HepG2 (cell line): Measurements from ENCODE around the gene CASP5. TPM values are rescaled to one million over a fixed set of nuclear protein-coding genes. Genes with fewer than 3 reads are reported as not detected.

Experiments used
- GLI4 ChIP-seq: sonication (generic); formaldehyde crosslinking; IDR thresholded peaks from 2 replicates; pipeline ENCODE4 v1.5.1; 2020; ENCODE audit warnings: missing genetic modification reagents, mild to moderate bottlenecking, moderate library complexity, borderline replicate concordance
- HES4 ChIP-seq: sonication (generic); formaldehyde crosslinking; IDR thresholded peaks from 2 replicates; pipeline ENCODE4 v1.9.0; 2021; ENCODE audit warnings: mild to moderate bottlenecking, missing genetic modification reagents, borderline replicate concordance
- MYC ChIP-seq: sonication (generic); formaldehyde crosslinking; IDR thresholded peaks from 2 replicates; pipeline ENCODE4 v1.9.0; 2021; ENCODE audit warnings: missing genetic modification reagents, borderline replicate concordance
- NR3C1 ChIP-seq: sonication (generic); formaldehyde crosslinking; IDR thresholded peaks from 2 replicates; pipeline ENCODE4 v1.4.0; 2020; ENCODE audit warnings: missing genetic modification reagents
- RXRB ChIP-seq: IDR thresholded peaks from 2 replicates; pipeline ENCODE4 v1.6.1; 2016; ENCODE audit warnings: borderline replicate concordance, missing genetic modification reagents, missing compliant biosample characterization
- WIZ ChIP-seq: sonication (generic); formaldehyde crosslinking; IDR thresholded peaks from 2 replicates; pipeline ENCODE4 v1.5.1; 2020; ENCODE audit warnings: mild to moderate bottlenecking, missing genetic modification reagents
- ZNF121 ChIP-seq: sonication (generic); formaldehyde crosslinking; IDR thresholded peaks from 2 replicates; pipeline ENCODE4 v1.5.0; 2020; ENCODE audit warnings: mild to moderate bottlenecking, missing genetic modification reagents
- ZNF292 ChIP-seq: sonication (generic); formaldehyde crosslinking; IDR thresholded peaks from 2 replicates; pipeline ENCODE4 v1.8.1; 2022; ENCODE audit warnings: mild to moderate bottlenecking, low read depth, missing genetic modification reagents, borderline replicate concordance
- ZNF430 ChIP-seq: sonication (generic); formaldehyde crosslinking; IDR thresholded peaks from 2 replicates; pipeline ENCODE4 v1.9.0; 2021; ENCODE audit warnings: mild to moderate bottlenecking, missing genetic modification reagents
- ZNF563 ChIP-seq: sonication (generic); formaldehyde crosslinking; IDR thresholded peaks from 2 replicates; pipeline ENCODE4 v1.8.0; 2022; ENCODE audit warnings: mild to moderate bottlenecking, moderate library complexity, missing genetic modification reagents
- polyA plus RNA-seq, 8 experiments: library from polyadenylated mRNA; depleted of rRNA in 3 of 8; stranded (reverse) in 7 of 8; unstranded in 1 of 8; fragments of >200 nt; fragmentation: Illumina TruSeq in 4 of 8; extraction: Trizol in 4 of 8; gene quantifications; 2 replicates each; pipeline versions ENCODE4 v1.2.1 to v1.2.3, GENCODE V29; 2011 to 2016; ENCODE audit warnings: low read depth in 4 of 8, missing spikeins in 1 of 8, mixed read lengths in 1 of 8; ENCODE audit not compliant: insufficient read depth in 1 of 8
- total RNA-seq, 5 experiments: library from RNA; depleted of rRNA; stranded (reverse); fragments of >200 nt; fragmentation: Illumina TruSeq; extraction: Trizol; gene quantifications; 2 replicates each; pipeline ENCODE4 v1.2.3, GENCODE V29; 2016; ENCODE audit warnings: low read depth in 1 of 5
- TF ChIP-seq, protein P1 (sequence below): sonication (generic); formaldehyde crosslinking; conservative IDR thresholded peaks from 2 replicates; pipeline ENCODE4 v1.4.0; 2020; ENCODE audit warnings: missing genetic modification reagents
- TF ChIP-seq, protein P2 (sequence below): sonication (generic); formaldehyde crosslinking; IDR thresholded peaks from 2 replicates; pipeline ENCODE4 v1.4.0; 2020; ENCODE audit warnings: mild to moderate bottlenecking, missing genetic modification reagents
- TF ChIP-seq, protein P3 (sequence below): sonication (generic); formaldehyde crosslinking; IDR thresholded peaks from 2 replicates; pipeline ENCODE4 v1.9.0; 2021; ENCODE audit warnings: missing genetic modification reagents, borderline replicate concordance
- TF ChIP-seq, protein P4 (sequence below): sonication (generic); formaldehyde crosslinking; IDR thresholded peaks from 2 replicates; pipeline ENCODE4 v1.5.0; 2020; ENCODE audit warnings: mild to moderate bottlenecking, missing genetic modification reagents
- TF ChIP-seq, protein P5 (sequence below): IDR thresholded peaks from 2 replicates; pipeline ENCODE4 v1.6.1; 2012; ENCODE audit warnings: low read depth, low read length, improper control_type of control experiment
- TF ChIP-seq, protein P6 (sequence below): sonication (generic); formaldehyde crosslinking; IDR thresholded peaks from 2 replicates; pipeline ENCODE4 v1.5.0; 2020; ENCODE audit warnings: missing genetic modification reagents, mild to moderate bottlenecking, borderline replicate concordance

CASP5 gene
- total and polyA plus RNA-seq, 2 of the 13 experiments (the other 11 are each of a cell fraction or from before 2014, with no cell fraction given) = not detected

DNA sequence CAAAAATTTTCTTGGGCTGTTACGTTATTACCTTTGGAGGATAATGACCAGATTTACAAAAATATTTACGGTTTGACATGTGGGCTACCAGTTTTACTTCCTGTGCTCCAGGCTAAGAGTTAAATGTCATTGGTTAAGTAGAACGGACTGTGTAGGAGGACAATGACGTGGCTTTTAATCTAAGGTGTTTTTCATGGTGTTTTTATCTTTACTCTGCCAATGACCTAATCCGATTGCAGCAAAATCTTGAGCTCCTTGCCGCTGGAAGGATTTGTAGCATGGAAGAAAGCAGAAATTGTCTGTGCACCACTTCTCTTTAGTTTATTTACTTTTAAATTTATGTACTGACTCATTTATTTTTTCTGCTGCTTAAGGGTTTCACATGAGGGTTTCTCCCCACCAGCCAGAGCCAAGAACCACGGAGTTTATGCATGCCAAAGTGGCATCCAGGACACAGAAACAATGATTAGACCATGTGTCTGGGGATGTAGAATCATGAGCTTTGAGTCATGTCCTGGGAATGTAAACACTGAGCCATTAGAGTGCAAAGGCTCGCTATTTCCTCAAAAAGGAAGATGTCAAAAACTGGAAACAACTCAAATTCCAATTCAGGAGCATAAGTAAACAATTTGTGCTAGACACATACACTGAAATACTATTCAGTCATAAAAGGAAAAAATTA is 24.1 kb upstream of the CASP5 start (continued):
- TF ChIP-seq, protein P1, sequence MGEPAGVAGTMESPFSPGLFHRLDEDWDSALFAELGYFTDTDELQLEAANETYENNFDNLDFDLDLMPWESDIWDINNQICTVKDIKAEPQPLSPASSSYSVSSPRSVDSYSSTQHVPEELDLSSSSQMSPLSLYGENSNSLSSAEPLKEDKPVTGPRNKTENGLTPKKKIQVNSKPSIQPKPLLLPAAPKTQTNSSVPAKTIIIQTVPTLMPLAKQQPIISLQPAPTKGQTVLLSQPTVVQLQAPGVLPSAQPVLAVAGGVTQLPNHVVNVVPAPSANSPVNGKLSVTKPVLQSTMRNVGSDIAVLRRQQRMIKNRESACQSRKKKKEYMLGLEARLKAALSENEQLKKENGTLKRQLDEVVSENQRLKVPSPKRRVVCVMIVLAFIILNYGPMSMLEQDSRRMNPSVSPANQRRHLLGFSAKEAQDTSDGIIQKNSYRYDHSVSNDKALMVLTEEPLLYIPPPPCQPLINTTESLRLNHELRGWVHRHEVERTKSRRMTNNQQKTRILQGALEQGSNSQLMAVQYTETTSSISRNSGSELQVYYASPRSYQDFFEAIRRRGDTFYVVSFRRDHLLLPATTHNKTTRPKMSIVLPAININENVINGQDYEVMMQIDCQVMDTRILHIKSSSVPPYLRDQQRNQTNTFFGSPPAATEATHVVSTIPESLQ (CRISPR knock-in tag) = 0 out of 2 replicates have a peak, but pooled peaks have one; percentile 51
- TF ChIP-seq, protein P2, sequence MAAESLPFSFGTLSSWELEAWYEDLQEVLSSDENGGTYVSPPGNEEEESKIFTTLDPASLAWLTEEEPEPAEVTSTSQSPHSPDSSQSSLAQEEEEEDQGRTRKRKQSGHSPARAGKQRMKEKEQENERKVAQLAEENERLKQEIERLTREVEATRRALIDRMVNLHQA (CRISPR knock-in tag) = no peak
- no peak for TF ChIP-seq ZNF563 (CRISPR knock-in tag)
- TF ChIP-seq, protein P3, sequence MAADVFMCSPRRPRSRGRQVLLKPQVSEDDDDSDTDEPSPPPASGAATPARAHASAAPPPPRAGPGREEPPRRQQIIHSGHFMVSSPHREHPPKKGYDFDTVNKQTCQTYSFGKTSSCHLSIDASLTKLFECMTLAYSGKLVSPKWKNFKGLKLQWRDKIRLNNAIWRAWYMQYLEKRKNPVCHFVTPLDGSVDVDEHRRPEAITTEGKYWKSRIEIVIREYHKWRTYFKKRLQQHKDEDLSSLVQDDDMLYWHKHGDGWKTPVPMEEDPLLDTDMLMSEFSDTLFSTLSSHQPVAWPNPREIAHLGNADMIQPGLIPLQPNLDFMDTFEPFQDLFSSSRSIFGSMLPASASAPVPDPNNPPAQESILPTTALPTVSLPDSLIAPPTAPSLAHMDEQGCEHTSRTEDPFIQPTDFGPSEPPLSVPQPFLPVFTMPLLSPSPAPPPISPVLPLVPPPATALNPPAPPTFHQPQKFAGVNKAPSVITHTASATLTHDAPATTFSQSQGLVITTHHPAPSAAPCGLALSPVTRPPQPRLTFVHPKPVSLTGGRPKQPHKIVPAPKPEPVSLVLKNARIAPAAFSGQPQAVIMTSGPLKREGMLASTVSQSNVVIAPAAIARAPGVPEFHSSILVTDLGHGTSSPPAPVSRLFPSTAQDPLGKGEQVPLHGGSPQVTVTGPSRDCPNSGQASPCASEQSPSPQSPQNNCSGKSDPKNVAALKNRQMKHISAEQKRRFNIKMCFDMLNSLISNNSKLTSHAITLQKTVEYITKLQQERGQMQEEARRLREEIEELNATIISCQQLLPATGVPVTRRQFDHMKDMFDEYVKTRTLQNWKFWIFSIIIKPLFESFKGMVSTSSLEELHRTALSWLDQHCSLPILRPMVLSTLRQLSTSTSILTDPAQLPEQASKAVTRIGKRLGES (CRISPR knock-in tag) = peak; percentile 59; the same call in 1 of the 2 replicates
- TF ChIP-seq GLI4 (CRISPR knock-in tag) = no peak
- TF ChIP-seq ZNF121 (CRISPR knock-in tag) = no peak
- no peak for TF ChIP-seq NR3C1
- TF ChIP-seq WIZ (CRISPR knock-in tag) = peak; percentile 70; the same call in 1 of the 2 replicates
- TF ChIP-seq HES4 = no peak
- no peak for TF ChIP-seq ZNF292 (CRISPR knock-in tag)
- peak; percentile 61; the same call in 1 of the 2 replicates for TF ChIP-seq ZNF430 (CRISPR knock-in tag)
- TF ChIP-seq, protein P4, sequence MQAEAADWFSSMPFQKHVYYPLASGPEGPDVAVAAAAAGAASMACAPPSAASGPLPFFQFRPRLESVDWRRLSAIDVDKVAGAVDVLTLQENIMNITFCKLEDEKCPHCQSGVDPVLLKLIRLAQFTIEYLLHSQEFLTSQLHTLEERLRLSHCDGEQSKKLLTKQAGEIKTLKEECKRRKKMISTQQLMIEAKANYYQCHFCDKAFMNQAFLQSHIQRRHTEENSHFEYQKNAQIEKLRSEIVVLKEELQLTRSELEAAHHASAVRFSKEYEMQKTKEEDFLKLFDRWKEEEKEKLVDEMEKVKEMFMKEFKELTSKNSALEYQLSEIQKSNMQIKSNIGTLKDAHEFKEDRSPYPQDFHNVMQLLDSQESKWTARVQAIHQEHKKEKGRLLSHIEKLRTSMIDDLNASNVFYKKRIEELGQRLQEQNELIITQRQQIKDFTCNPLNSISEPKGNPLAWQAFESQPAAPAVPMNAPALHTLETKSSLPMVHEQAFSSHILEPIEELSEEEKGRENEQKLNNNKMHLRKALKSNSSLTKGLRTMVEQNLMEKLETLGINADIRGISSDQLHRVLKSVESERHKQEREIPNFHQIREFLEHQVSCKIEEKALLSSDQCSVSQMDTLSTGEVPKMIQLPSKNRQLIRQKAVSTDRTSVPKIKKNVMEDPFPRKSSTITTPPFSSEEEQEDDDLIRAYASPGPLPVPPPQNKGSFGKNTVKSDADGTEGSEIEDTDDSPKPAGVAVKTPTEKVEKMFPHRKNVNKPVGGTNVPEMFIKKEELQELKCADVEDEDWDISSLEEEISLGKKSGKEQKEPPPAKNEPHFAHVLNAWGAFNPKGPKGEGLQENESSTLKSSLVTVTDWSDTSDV (CRISPR knock-in tag) = no peak
- TF ChIP-seq MYC = peak; percentile 54
- TF ChIP-seq, protein P5, sequence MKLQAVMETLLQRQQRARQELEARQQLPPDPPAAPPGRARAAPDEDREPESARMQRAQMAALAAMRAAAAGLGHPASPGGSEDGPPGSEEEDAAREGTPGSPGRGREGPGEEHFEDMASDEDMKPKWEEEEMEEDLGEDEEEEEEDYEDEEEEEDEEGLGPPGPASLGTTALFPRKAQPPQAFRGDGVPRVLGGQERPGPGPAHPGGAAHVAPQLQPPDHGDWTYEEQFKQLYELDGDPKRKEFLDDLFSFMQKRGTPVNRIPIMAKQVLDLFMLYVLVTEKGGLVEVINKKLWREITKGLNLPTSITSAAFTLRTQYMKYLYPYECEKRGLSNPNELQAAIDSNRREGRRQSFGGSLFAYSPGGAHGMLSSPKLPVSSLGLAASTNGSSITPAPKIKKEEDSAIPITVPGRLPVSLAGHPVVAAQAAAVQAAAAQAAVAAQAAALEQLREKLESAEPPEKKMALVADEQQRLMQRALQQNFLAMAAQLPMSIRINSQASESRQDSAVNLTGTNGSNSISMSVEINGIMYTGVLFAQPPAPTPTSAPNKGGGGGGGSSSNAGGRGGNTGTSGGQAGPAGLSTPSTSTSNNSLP = peak; percentile 82; the same call in 1 of the 2 replicates
- TF ChIP-seq, protein P6, sequence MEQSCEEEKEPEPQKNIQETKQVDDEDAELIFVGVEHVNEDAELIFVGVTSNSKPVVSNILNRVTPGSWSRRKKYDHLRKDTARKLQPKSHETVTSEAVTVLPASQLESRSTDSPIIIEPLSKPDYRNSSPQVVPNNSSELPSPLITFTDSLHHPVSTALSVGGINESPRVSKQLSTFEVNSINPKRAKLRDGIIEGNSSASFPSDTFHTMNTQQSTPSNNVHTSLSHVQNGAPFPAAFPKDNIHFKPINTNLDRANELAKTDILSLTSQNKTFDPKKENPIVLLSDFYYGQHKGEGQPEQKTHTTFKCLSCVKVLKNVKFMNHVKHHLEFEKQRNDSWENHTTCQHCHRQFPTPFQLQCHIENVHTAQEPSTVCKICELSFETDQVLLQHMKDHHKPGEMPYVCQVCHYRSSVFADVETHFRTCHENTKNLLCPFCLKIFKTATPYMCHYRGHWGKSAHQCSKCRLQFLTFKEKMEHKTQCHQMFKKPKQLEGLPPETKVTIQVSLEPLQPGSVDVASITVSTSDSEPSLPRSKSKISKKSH (CRISPR knock-in tag) = no peak
- peak; percentile 91 for TF ChIP-seq RXRB
